ENCODE measurements around the gene WWOX.

The WWOX gene

DNA sequence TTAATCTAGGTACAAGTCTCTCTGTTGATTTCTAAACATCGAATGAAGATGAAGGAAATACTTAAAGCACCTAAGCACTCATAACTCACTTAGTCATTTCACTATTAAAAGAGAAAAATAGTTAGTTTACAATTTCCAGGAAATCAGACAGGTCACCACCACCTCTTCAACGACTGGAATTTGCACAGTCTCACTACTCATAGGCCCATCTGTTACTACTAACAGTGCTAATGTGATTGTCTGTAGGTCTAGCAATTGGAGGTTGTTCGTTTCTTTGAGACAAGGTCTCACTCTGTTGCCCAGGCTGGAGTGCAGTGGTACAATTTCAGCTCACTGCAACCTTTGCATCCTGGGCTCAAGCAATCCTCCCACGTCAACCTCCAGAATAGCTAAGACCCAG lies 1056.5 kb downstream of the WWOX start:
- H3K27ac ChIP-seq (ENCODE audit: low read depth, low read length), result no peak overlapping the region
- no peak overlapping the region for H3K9ac ChIP-seq (ENCODE audit: low read length)
- no peak overlapping the region for H2BK5ac ChIP-seq (ENCODE audit: low read length)
- no peak overlapping the region for H2BK120ac ChIP-seq (ENCODE audit: low read depth, low read length)
- no peaks in the 10 kb centered on the region for H3K79me1 ChIP-seq (ENCODE audit: low read length)
- no peaks in the 10 kb centered on the region for H3K36me3 ChIP-seq (ENCODE audit: control insufficient read depth, insufficient read depth, low read length)
- no peaks in the 10 kb centered on the region for H3K27me3 ChIP-seq (ENCODE audit: insufficient read depth, low read length, poor library complexity)
- H3K4me1 ChIP-seq (ENCODE audit: control insufficient read depth, low read depth, low read length), result peaks cover 3% of the 10 kb centered on the region
- H3K56ac ChIP-seq (ENCODE audit: low read length), result no peak overlapping the region
- no peak for DNase-seq
- no peaks in the 10 kb centered on the region for H3K79me2 ChIP-seq (ENCODE audit: control insufficient read depth, insufficient read depth, low read length)
- no CpG with 5 or more reads among the region's 4 CpGs for WGBS (ENCODE audit: extremely low coverage, insufficient coverage, low lambda C conversion rate)
- H4K8ac ChIP-seq (ENCODE audit: low read depth, low read length), result no peak overlapping the region
- no peak overlapping the region for H2BK15ac ChIP-seq (replicated peaks; ENCODE audit: low read depth)
- no peak overlapping the region for H3K23ac ChIP-seq (ENCODE audit: low read length)
- H4K5ac ChIP-seq (ENCODE audit: low read length), result no peak overlapping the region
- no peak overlapping the region for H3K4me2 ChIP-seq (ENCODE audit: low read length)
- H3K4me3 ChIP-seq (ENCODE audit: low read length), result no peak overlapping the region
- no peak overlapping the region for H3K18ac ChIP-seq (ENCODE audit: low read length)
- no peak overlapping the region for H2AK5ac ChIP-seq (ENCODE audit: low read length)
- H3K4ac ChIP-seq (ENCODE audit: low read depth, low read length), result no peak overlapping the region

DNA sequence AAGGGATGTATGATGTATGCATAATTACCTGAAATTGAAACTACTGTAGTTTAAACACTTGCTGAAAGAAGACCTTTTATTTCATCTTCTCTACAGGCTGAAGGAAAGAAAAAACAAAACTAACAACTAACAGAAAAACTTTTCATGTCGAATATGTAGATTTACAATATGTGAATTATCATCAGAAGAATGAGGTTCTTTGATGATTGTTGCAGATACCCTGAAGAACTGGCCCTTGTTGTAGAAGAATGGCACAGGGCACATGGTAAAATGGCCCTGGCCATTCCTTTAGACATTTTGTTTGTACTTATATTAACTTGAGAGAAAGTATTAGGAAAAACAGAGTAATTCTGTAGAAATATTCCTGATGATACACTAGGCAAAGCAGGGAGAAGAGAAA lies 1057.3 kb downstream of the WWOX start:
- Histone ChIP-seq H3K23ac (ENCODE audit: low read length) (no peak overlapping the region), H2BK5ac (ENCODE audit: low read length) (no peak overlapping the region), H2AK5ac (ENCODE audit: low read length) (no peak overlapping the region), H3K4me3 (ENCODE audit: low read length) (no peak overlapping the region), H2BK15ac (replicated peaks; ENCODE audit: low read depth) (no peak overlapping the region), H3K4me1 (ENCODE audit: control insufficient read depth, low read depth, low read length) (peaks cover 3% of the 10 kb centered on the region), H4K8ac (ENCODE audit: low read depth, low read length) (no peak overlapping the region), H3K36me3 (ENCODE audit: control insufficient read depth, insufficient read depth, low read length) (no peaks in the 10 kb centered on the region), H3K56ac (ENCODE audit: low read length) (no peak overlapping the region), H2BK120ac (ENCODE audit: low read depth, low read length) (no peak overlapping the region), H3K27me3 (ENCODE audit: insufficient read depth, low read length, poor library complexity) (no peaks in the 10 kb centered on the region), H3K27ac (ENCODE audit: low read depth, low read length) (no peak overlapping the region), H3K79me1 (ENCODE audit: low read length) (no peaks in the 10 kb centered on the region), H3K18ac (ENCODE audit: low read length) (no peak overlapping the region), H3K4ac (ENCODE audit: low read depth, low read length) (no peak overlapping the region), H3K4me2 (ENCODE audit: low read length) (no peak overlapping the region), H3K79me2 (ENCODE audit: control insufficient read depth, insufficient read depth, low read length) (no peaks in the 10 kb centered on the region), H3K9ac (ENCODE audit: low read length) (no peak overlapping the region), H4K5ac (ENCODE audit: low read length) (no peak overlapping the region)
- no peak for DNase-seq
- no CpG with 5 or more reads among the region's 1 CpG for WGBS (ENCODE audit: extremely low coverage, insufficient coverage, low lambda C conversion rate)

DNA sequence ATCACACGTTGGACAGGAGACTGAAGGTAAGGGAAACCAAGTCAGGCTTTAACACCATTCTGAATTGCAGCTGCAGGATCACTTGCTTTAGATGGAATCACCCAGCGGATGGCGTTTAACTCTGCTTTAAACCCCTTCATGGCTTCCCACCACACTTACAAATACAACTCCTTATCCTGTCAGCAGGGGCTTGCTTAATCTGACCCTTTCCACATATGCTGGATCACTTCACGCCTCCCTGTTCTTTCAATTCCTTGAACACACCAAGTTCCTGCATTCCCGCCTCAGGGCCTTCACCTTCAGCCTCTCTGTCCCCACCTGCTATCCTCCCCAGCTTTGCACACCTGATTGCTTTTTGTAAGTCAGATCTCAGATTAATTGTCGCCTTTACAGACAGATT lies 1058.9 kb downstream of the WWOX start:
- H3K27me3 ChIP-seq (ENCODE audit: insufficient read depth, low read length, poor library complexity), result no peaks in the 10 kb centered on the region
- H2AK5ac ChIP-seq (ENCODE audit: low read length), result no peak overlapping the region
- WGBS (ENCODE audit: extremely low coverage, insufficient coverage, low lambda C conversion rate), result no CpG with 5 or more reads among the region's 6 CpGs
- no peak overlapping the region for H3K9ac ChIP-seq (ENCODE audit: low read length)
- no peak overlapping the region for H3K27ac ChIP-seq (ENCODE audit: low read depth, low read length)
- no peak overlapping the region for H3K56ac ChIP-seq (ENCODE audit: low read length)
- H2BK120ac ChIP-seq (ENCODE audit: low read depth, low read length), result no peak overlapping the region
- no peaks in the 10 kb centered on the region for H3K36me3 ChIP-seq (ENCODE audit: control insufficient read depth, insufficient read depth, low read length)
- no peak overlapping the region for H2BK15ac ChIP-seq (replicated peaks; ENCODE audit: low read depth)
- no peak overlapping the region for H3K23ac ChIP-seq (ENCODE audit: low read length)
- no peaks in the 10 kb centered on the region for H3K79me1 ChIP-seq (ENCODE audit: low read length)
- no peak overlapping the region for H3K18ac ChIP-seq (ENCODE audit: low read length)
- no peak overlapping the region for H3K4me3 ChIP-seq (ENCODE audit: low read length)
- no peak overlapping the region for H3K4ac ChIP-seq (ENCODE audit: low read depth, low read length)
- no peak overlapping the region for H4K8ac ChIP-seq (ENCODE audit: low read depth, low read length)
- DNase-seq, result peak; percentile 88
- H3K79me2 ChIP-seq (ENCODE audit: control insufficient read depth, insufficient read depth, low read length), result no peaks in the 10 kb centered on the region
- no peak overlapping the region for H3K4me2 ChIP-seq (ENCODE audit: low read length)
- H4K5ac ChIP-seq (ENCODE audit: low read length), result no peak overlapping the region
- H2BK5ac ChIP-seq (ENCODE audit: low read length), result no peak overlapping the region
- peaks cover 3% of the 10 kb centered on the region for H3K4me1 ChIP-seq (ENCODE audit: control insufficient read depth, low read depth, low read length)

DNA sequence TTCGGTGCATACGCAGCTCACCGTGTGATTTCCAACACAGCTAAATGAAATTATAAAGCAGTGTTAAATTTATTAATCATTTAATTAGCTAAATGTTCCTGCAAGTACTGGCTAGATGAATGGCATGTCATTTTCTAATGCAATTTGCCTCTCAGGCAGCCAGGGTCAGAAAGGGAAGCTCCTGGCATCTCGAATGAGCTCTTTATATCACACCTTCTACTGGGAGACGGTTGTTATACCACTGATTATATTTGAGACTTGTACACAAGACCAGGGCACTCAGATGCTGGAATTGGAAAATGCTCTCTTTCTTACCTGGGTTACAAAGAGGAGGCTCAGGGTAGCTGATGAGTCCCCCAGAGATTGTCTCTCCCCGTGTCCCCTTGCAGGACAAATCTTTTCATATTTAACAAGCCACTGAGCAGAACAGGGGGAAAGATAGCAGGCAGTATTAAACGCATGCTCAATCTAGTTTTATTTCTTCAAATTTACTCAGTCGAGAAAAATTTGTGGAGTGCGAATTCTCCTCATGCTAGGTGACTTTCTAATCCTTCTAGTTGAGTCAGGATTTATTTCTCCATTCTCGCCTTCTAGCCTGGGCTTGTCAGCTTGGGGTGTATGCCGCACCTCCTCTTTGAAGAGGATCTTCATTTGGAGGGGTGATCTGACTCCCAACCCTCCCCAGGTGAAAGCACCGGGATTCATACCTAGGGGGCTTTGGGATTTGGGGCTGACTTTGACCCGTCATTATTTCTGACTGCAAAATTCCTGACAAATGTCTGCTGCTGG lies 1060.0 kb downstream of the WWOX start:
- Histone ChIP-seq H3K9ac (ENCODE audit: low read length) (no peak overlapping the region), H3K79me1 (ENCODE audit: low read length) (no peaks in the 10 kb centered on the region), H3K4me1 (ENCODE audit: control insufficient read depth, low read depth, low read length) (peaks cover 7% of the 10 kb centered on the region), H2BK15ac (replicated peaks; ENCODE audit: low read depth) (no peak overlapping the region), H3K79me2 (ENCODE audit: control insufficient read depth, insufficient read depth, low read length) (no peaks in the 10 kb centered on the region), H2BK5ac (ENCODE audit: low read length) (no peak overlapping the region), H3K4ac (ENCODE audit: low read depth, low read length) (no peak overlapping the region), H4K5ac (ENCODE audit: low read length) (no peak overlapping the region), H3K36me3 (ENCODE audit: control insufficient read depth, insufficient read depth, low read length) (no peaks in the 10 kb centered on the region), H3K4me3 (ENCODE audit: low read length) (no peak overlapping the region), H3K56ac (ENCODE audit: low read length) (no peak overlapping the region), H3K4me2 (ENCODE audit: low read length) (no peak overlapping the region), H3K27ac (ENCODE audit: low read depth, low read length) (no peak overlapping the region), H2AK5ac (ENCODE audit: low read length) (no peak overlapping the region), H3K18ac (ENCODE audit: low read length) (no peak overlapping the region), H4K8ac (ENCODE audit: low read depth, low read length) (no peak overlapping the region), H3K23ac (ENCODE audit: low read length) (no peak overlapping the region), H3K27me3 (ENCODE audit: insufficient read depth, low read length, poor library complexity) (no peaks in the 10 kb centered on the region), H2BK120ac (ENCODE audit: low read depth, low read length) (no peak overlapping the region)
- no CpG with 5 or more reads among the region's 13 CpGs for WGBS (ENCODE audit: extremely low coverage, insufficient coverage, low lambda C conversion rate)
- DNase-seq, result no peak

DNA sequence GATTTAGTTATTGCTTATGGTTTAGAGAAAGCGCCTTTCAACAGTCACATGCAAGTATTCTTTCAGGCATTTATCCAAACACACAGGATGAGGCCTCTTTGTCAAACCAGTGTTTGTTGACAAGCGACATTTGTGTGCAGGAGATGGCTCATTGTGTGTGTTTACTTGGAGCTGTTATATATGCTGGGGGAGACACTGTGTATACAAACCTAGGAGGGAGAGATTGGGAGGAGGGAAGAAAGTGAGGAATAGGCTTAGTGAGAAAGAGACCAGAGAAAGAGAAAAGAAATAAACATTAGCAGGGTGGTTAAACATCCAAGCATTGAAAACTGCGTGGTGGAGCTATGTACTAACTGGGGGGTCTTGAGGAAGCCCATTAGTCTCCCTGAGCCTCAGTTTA lies 1063.5 kb downstream of the WWOX start:
- H3K4me1 ChIP-seq (ENCODE audit: control insufficient read depth, low read depth, low read length), result peaks cover 7% of the 10 kb centered on the region
- H2BK120ac ChIP-seq (ENCODE audit: low read depth, low read length), result no peak overlapping the region
- H3K27ac ChIP-seq (ENCODE audit: low read depth, low read length), result no peak overlapping the region
- no peak overlapping the region for H3K4me2 ChIP-seq (ENCODE audit: low read length)
- H4K8ac ChIP-seq (ENCODE audit: low read depth, low read length), result no peak overlapping the region
- H2AK5ac ChIP-seq (ENCODE audit: low read length), result no peak overlapping the region
- WGBS (ENCODE audit: extremely low coverage, insufficient coverage, low lambda C conversion rate), result no CpG with 5 or more reads among the region's 3 CpGs
- H3K4me3 ChIP-seq (ENCODE audit: low read length), result no peak overlapping the region
- no peaks in the 10 kb centered on the region for H3K79me2 ChIP-seq (ENCODE audit: control insufficient read depth, insufficient read depth, low read length)
- no peaks in the 10 kb centered on the region for H3K36me3 ChIP-seq (ENCODE audit: control insufficient read depth, insufficient read depth, low read length)
- no peak overlapping the region for H3K18ac ChIP-seq (ENCODE audit: low read length)
- H3K9ac ChIP-seq (ENCODE audit: low read length), result no peak overlapping the region
- no peak overlapping the region for H2BK15ac ChIP-seq (replicated peaks; ENCODE audit: low read depth)
- H3K79me1 ChIP-seq (ENCODE audit: low read length), result no peaks in the 10 kb centered on the region
- no peak for DNase-seq
- no peak overlapping the region for H2BK5ac ChIP-seq (ENCODE audit: low read length)
- H3K56ac ChIP-seq (ENCODE audit: low read length), result no peak overlapping the region
- no peak overlapping the region for H3K4ac ChIP-seq (ENCODE audit: low read depth, low read length)
- no peak overlapping the region for H4K5ac ChIP-seq (ENCODE audit: low read length)
- H3K27me3 ChIP-seq (ENCODE audit: insufficient read depth, low read length, poor library complexity), result no peaks in the 10 kb centered on the region
- no peak overlapping the region for H3K23ac ChIP-seq (ENCODE audit: low read length)

All from mesendoderm (in vitro differentiated cells).